IPS-18c (cell line): ENCODE data around the gene DPP6.
"Not testable (repeated sequence)": the region's sequence is repeated elsewhere in the genome, so short reads cannot be mapped to it uniquely, and the experiment has no call there.

Experiments used
- H3K4me3 ChIP-seq: 2 replicates; pipeline ENCODE4 v1.7.0; 2013; ENCODE audit warnings: low read depth, mild to moderate bottlenecking, low read length, moderate library complexity; ENCODE audit not compliant: insufficient read depth
- H3K9me3 ChIP-seq: one replicate; pipeline ENCODE4 v1.6.1; 2013; ENCODE audit warnings: mild to moderate bottlenecking, low read length, moderate library complexity; ENCODE audit not compliant: control insufficient read depth, insufficient read depth

The DPP6 gene

DNA sequence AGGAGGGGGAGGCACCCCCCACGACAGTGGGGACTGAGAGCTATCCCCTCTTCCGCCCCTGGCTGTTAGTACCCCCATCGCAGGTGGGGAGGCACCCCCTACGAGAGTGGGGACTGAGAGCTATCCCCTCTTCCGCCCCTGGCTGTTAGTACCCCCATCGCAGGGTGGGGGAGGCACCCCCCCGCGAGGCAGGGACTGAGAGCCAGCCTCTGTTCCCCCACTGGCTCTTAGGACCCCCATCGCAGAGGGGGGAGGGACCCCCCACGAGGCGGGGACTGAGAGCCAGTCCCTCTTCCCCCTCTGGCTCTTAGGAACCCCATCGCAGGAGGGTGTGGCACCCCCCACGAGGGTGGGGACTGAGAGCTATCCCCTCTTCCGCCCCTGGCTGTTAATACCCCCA is 6.6 kb downstream of the DPP6 start:
- not testable (repeated sequence) for H3K4me3 ChIP-seq, H3K9me3 ChIP-seq

DNA sequence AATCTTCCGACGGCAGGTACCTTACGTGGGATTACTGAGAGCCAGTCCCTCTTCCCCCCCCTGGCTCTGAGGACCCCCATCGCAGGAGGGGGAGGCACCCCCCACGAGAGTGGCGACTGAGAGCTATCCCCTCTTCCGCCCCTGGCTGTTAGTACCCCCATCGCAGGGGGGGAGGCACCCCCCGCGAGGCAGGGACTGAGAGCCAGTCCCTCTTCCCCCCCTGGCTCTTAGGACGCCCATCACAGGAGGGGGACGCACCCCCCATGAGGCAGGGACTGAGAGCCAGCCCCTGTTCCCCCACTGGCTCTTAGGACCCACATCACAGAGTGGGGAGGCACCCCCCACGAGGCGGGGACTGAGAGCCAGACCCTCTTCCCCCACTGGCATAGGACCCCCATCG is 8.4 kb downstream of the DPP6 start:
- not testable (repeated sequence) for H3K4me3 ChIP-seq, H3K9me3 ChIP-seq

- not testable (repeated sequence) for H3K9me3 ChIP-seq, H3K4me3 ChIP-seq
Observed at GRCh38 chr7:154071833-154072232, 19.6 kb downstream of the DPP6 start.

- H3K9me3 ChIP-seq, H3K4me3 ChIP-seq: not testable (repeated sequence)
Observed at GRCh38 chr7:154072395-154073181, 20.4 kb downstream of the DPP6 start.

DNA sequence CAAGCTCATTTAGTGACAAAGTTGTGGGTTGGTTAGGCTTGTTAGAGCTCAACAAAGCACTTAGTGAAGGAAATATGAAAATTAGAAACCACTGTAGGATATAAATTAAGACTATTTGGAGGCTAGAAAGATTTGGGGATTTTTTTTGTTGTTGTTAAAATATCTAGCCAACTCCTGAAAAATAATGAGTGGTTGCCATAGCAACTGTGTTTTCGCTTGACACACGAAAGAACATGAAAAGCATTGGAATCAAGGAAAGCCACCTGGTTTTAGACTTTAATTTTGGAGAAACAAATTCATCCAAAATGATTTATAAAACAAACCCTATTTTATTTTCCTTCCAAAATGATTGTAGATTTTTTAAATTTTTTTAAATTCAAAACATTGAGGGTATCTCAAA is 26.3 kb downstream of the DPP6 start:
- not testable (repeated sequence) for H3K9me3 ChIP-seq

GRCh38 chr7:154080249-154080648 is 28.1 kb downstream of the DPP6 start:
- H3K4me3 ChIP-seq, H3K9me3 ChIP-seq: not testable (repeated sequence)

More for the DNA sequence above, 26.3 kb downstream of the DPP6 start:
- H3K4me3 ChIP-seq = not testable (repeated sequence)

GRCh38 chr7:154087037-154087725 is 35.0 kb downstream of the DPP6 start:
- H3K9me3 ChIP-seq, H3K4me3 ChIP-seq: not testable (repeated sequence)

DNA sequence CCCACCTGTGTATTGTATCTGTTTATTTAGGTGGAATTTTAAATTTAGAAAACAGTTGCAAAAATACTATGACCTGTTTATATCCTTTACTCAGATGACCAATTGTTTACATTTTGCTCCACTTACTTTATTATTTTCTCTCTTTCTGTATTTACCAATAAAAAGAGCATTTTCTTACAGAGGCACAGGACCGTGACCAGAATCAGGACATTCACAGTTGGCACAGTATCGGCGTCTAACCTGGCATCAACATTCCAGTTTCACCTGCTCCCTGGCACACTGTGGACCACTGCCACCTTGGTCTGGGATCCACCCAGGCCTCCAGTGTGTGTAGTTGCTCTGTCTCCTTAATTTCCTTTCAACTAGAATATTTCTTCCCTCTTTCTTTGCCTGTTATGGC is 39.9 kb downstream of the DPP6 start:
- H3K9me3 ChIP-seq, H3K4me3 ChIP-seq: not testable (repeated sequence)

DNA sequence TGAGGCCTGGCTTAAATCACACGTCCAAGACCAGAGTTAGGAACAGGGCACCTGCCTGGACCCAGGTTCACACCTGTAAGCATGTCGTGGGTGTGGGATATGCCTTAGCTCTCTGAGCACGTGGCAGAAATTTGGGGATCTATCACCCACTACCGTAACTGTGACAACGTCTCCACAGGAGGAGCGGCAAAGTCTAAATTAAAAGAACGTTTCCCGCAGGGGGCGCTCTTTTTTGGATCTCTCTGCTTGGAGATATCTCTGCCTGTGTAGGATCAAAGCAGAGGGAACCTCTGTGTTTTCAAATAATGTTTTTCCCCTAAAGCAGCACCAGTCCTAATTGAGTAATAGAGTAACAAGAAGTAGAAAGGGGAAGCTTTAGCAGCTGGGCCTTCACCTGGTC is 43.0 kb downstream of the DPP6 start:
- not testable (repeated sequence) for H3K4me3 ChIP-seq, H3K9me3 ChIP-seq

DNA sequence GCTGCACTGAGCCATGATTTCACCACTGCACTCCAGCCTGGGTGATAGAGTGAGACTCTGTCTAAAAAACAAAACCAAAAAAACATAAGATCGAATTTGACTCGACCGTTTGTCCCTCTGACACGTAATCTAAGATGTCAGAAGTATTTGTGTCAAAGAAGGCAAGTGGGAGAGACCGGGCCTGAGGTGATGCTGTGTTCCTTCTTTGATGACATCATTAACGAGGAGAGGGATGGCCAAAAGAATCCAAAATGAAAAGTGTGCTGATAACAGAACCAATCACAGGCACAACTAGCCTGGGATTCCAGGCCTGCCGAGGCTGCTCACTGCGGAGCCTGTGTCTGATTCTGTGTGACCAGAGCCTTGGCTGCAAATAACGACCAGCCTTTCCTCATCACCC is 52.9 kb downstream of the DPP6 start:
- not testable (repeated sequence) for H3K4me3 ChIP-seq, H3K9me3 ChIP-seq

GRCh38 chr7:154109615-154110014 is 57.4 kb downstream of the DPP6 start:
- H3K9me3 ChIP-seq, H3K4me3 ChIP-seq: not testable (repeated sequence)

DNA sequence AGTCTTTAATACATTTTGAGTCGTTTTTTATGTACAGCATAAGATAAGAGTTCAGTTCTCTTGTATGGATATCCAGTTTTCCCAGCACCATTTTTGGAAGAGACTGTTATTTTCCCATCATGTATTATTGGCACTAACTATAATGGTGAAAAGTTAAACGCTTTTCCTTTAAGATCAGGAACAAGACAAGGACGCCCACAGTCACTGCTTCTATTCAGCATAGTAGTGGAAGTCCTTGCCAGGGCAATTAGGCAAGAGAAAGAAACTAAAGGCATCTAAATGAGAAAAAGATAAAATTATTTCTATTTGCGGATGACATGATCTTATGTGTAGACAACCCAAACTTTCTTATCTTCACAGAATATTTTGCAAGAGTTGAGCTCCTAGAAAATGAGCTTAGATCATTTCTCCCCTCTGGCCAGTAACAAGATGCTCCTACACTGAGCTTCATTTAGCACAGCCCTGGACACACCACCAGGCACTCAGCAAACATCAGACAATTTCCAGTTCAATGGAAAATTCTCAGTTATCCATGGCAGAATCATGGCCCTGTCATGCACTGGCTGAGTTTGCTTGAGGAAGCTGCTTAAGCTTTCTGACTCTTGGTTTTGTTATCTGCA is 61.6 kb downstream of the DPP6 start:
- not testable (repeated sequence) for H3K4me3 ChIP-seq, H3K9me3 ChIP-seq

GRCh38 chr7:154117411-154118390 is 65.5 kb downstream of the DPP6 start:
- H3K9me3 ChIP-seq, H3K4me3 ChIP-seq: not testable (repeated sequence)

- H3K4me3 ChIP-seq = not testable (repeated sequence)
Observed at GRCh38 chr7:154120825-154121224, 68.6 kb downstream of the DPP6 start.

DNA sequence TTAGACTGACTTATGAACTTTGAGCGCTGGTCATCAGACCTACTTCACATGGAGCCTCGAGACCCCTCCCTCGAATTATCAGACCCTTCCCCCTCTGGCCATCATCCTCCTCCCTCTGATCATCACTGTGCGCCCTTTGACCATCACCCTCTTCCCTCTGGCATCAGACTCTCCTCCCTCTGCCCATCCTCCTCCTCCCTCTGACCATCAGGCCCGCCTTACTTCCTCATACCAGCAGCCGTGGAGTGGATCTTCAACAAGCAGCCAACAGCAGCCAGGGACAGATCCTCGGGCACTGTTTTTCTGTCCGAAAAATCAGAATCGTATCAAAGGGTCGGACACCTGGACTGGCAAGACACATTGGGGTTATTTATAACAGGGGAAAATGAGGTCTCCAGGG is 70.5 kb downstream of the DPP6 start:
- not testable (repeated sequence) for H3K4me3 ChIP-seq, H3K9me3 ChIP-seq

More at GRCh38 chr7:154120825-154121224, 68.6 kb downstream of the DPP6 start:
- not testable (repeated sequence) for H3K9me3 ChIP-seq

GRCh38 chr7:154123397-154123796 is 71.2 kb downstream of the DPP6 start:
- not testable (repeated sequence) for H3K4me3 ChIP-seq, H3K9me3 ChIP-seq

DNA sequence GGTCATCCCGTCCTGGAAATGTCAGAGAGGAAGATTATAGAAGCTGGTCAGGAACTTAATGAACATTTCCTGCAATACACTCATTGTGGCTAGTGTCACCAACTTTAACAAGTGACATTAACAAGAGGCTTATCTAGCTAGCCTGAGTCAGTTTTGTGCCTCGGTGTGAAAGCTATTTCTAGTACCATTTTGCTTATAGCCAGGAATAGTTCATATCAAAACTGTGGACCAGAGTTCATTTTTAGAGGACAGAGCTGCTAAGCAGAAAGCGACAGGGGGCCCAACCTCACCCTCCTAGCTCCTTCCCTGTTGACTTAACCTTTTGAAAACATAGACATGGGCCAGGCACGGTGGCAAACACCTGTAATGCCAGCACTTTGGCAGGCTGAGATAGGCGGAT is 76.9 kb downstream of the DPP6 start:
- not testable (repeated sequence) for H3K9me3 ChIP-seq, H3K4me3 ChIP-seq
